Measurements from ENCODE around the gene TREML2.

DNA sequence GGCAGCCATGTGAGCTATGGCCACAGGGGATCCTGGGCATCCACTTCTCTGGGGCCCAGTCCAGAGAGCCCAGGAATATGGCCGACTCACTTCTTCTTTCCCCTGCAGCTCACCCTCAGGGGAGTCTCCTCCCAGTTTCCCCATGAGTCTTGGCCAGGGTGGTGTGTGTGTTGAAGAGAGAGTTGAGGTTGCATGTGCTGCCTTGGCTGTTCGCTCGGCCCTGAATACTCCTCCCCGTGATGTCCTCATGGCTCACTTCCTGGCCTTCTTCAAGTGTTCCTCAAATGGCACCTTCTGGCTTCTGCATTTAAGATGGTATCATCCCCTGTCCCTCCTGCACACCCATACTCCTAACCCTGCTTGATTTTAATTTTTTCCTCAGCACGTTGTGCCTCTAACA lies 43.6 kb downstream of the TREML2 start:
- TF ChIP-seq EZH2phosphoT487 (IDR thresholded peaks at IDR 0.05; ENCODE audit: low read length) (no peak), EZH2 (optimal IDR thresholded peaks at IDR 0.05; ENCODE audit: low read depth, low read length) (no peak)
- TF ChIP-seq, protein P1, sequence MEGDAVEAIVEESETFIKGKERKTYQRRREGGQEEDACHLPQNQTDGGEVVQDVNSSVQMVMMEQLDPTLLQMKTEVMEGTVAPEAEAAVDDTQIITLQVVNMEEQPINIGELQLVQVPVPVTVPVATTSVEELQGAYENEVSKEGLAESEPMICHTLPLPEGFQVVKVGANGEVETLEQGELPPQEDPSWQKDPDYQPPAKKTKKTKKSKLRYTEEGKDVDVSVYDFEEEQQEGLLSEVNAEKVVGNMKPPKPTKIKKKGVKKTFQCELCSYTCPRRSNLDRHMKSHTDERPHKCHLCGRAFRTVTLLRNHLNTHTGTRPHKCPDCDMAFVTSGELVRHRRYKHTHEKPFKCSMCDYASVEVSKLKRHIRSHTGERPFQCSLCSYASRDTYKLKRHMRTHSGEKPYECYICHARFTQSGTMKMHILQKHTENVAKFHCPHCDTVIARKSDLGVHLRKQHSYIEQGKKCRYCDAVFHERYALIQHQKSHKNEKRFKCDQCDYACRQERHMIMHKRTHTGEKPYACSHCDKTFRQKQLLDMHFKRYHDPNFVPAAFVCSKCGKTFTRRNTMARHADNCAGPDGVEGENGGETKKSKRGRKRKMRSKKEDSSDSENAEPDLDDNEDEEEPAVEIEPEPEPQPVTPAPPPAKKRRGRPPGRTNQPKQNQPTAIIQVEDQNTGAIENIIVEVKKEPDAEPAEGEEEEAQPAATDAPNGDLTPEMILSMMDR (IDR thresholded peaks at IDR 0.05; ENCODE audit: low read length): no peak

Measured in MM.1S (cell line).